ENCODE data around the gene NIPBL.
"Not testable (repeated sequence)": the region's sequence is repeated elsewhere in the genome, so short reads cannot be mapped to it uniquely, and the experiment has no call there.

Gene NIPBL

GRCh38 chr5:36896476-36896875 is 19.9 kb downstream of the NIPBL start:
- H3K27ac ChIP-seq (ENCODE audit: low read depth, low read length) = no peak overlapping the region
- no peaks in the 10 kb centered on the region for H3K27me3 ChIP-seq (ENCODE audit: control insufficient read depth, insufficient read depth, low read length)
- H3K9ac ChIP-seq (ENCODE audit: low read length) = no peak overlapping the region
- no peak overlapping the region for H3K4me3 ChIP-seq (ENCODE audit: low read length)
- peaks cover 8% of the 10 kb centered on the region for H3K4me1 ChIP-seq (ENCODE audit: control insufficient read depth, insufficient read depth, low read length)
- no peaks in the 10 kb centered on the region for H3K36me3 ChIP-seq (ENCODE audit: control insufficient read depth, insufficient read depth, low read length)

GRCh38 chr5:36897616-36898015 is 21.0 kb downstream of the NIPBL start:
- no peaks in the 10 kb centered on the region for H3K36me3 ChIP-seq (ENCODE audit: control insufficient read depth, insufficient read depth, low read length)
- no peak overlapping the region for H3K27ac ChIP-seq (ENCODE audit: low read depth, low read length)
- no peak overlapping the region for H3K9ac ChIP-seq (ENCODE audit: low read length)
- peaks cover 8% of the 10 kb centered on the region for H3K4me1 ChIP-seq (ENCODE audit: control insufficient read depth, insufficient read depth, low read length)
- H3K4me3 ChIP-seq (ENCODE audit: low read length) = no peak overlapping the region
- H3K27me3 ChIP-seq (ENCODE audit: control insufficient read depth, insufficient read depth, low read length) = no peaks in the 10 kb centered on the region

GRCh38 chr5:36899860-36900259 is 23.3 kb downstream of the NIPBL start:
- Histone ChIP-seq H3K36me3 (ENCODE audit: control insufficient read depth, insufficient read depth, low read length) (no peaks in the 10 kb centered on the region), H3K4me1 (ENCODE audit: control insufficient read depth, insufficient read depth, low read length) (peaks cover 8% of the 10 kb centered on the region), H3K27me3 (ENCODE audit: control insufficient read depth, insufficient read depth, low read length) (no peaks in the 10 kb centered on the region), H3K27ac (ENCODE audit: low read depth, low read length) (no peak overlapping the region), H3K4me3 (ENCODE audit: low read length) (no peak overlapping the region), H3K9ac (ENCODE audit: low read length) (no peak overlapping the region)

GRCh38 chr5:36900283-36900682 is 23.7 kb downstream of the NIPBL start:
- peaks cover 8% of the 10 kb centered on the region for H3K4me1 ChIP-seq (ENCODE audit: control insufficient read depth, insufficient read depth, low read length)
- no peak overlapping the region for H3K27ac ChIP-seq (ENCODE audit: low read depth, low read length)
- H3K36me3 ChIP-seq (ENCODE audit: control insufficient read depth, insufficient read depth, low read length) = no peaks in the 10 kb centered on the region
- no peak overlapping the region for H3K9ac ChIP-seq (ENCODE audit: low read length)
- no peaks in the 10 kb centered on the region for H3K27me3 ChIP-seq (ENCODE audit: control insufficient read depth, insufficient read depth, low read length)
- no peak overlapping the region for H3K4me3 ChIP-seq (ENCODE audit: low read length)

GRCh38 chr5:36901077-36901476 is 24.5 kb downstream of the NIPBL start:
- not testable (repeated sequence) for H3K4me1 ChIP-seq (ENCODE audit: control insufficient read depth, insufficient read depth, low read length); H3K9ac ChIP-seq (ENCODE audit: low read length); H3K36me3 ChIP-seq (ENCODE audit: control insufficient read depth, insufficient read depth, low read length); H3K4me3 ChIP-seq (ENCODE audit: low read length); H3K27me3 ChIP-seq (ENCODE audit: control insufficient read depth, insufficient read depth, low read length); H3K27ac ChIP-seq (ENCODE audit: low read depth, low read length)

GRCh38 chr5:36901856-36902255 is 25.3 kb downstream of the NIPBL start:
- Histone ChIP-seq H3K36me3 (ENCODE audit: control insufficient read depth, insufficient read depth, low read length) (no peaks in the 10 kb centered on the region), H3K27me3 (ENCODE audit: control insufficient read depth, insufficient read depth, low read length) (no peaks in the 10 kb centered on the region), H3K9ac (ENCODE audit: low read length) (no peak overlapping the region), H3K27ac (ENCODE audit: low read depth, low read length) (no peak overlapping the region), H3K4me3 (ENCODE audit: low read length) (no peak overlapping the region), H3K4me1 (ENCODE audit: control insufficient read depth, insufficient read depth, low read length) (peaks cover 8% of the 10 kb centered on the region)

GRCh38 chr5:36902353-36902752 is 25.8 kb downstream of the NIPBL start:
- H3K4me1 ChIP-seq (ENCODE audit: control insufficient read depth, insufficient read depth, low read length) = peaks cover 8% of the 10 kb centered on the region
- H3K9ac ChIP-seq (ENCODE audit: low read length) = no peak overlapping the region
- no peak overlapping the region for H3K27ac ChIP-seq (ENCODE audit: low read depth, low read length)
- H3K4me3 ChIP-seq (ENCODE audit: low read length) = no peak overlapping the region
- H3K27me3 ChIP-seq (ENCODE audit: control insufficient read depth, insufficient read depth, low read length) = no peaks in the 10 kb centered on the region
- H3K36me3 ChIP-seq (ENCODE audit: control insufficient read depth, insufficient read depth, low read length) = no peaks in the 10 kb centered on the region

GRCh38 chr5:36904677-36905076 is 28.1 kb downstream of the NIPBL start:
- Histone ChIP-seq H3K9ac (ENCODE audit: low read length) (no peak overlapping the region), H3K4me1 (ENCODE audit: control insufficient read depth, insufficient read depth, low read length) (peaks cover 10% of the 10 kb centered on the region), H3K4me3 (ENCODE audit: low read length) (no peak overlapping the region), H3K36me3 (ENCODE audit: control insufficient read depth, insufficient read depth, low read length) (no peaks in the 10 kb centered on the region), H3K27ac (ENCODE audit: low read depth, low read length) (no peak overlapping the region), H3K27me3 (ENCODE audit: control insufficient read depth, insufficient read depth, low read length) (no peaks in the 10 kb centered on the region)

GRCh38 chr5:36908544-36909260 is 32.1 kb downstream of the NIPBL start:
- Histone ChIP-seq H3K4me3 (ENCODE audit: low read length) (no peak overlapping the region), H3K9ac (ENCODE audit: low read length) (no peak overlapping the region), H3K36me3 (ENCODE audit: control insufficient read depth, insufficient read depth, low read length) (no peaks in the 10 kb centered on the region), H3K27me3 (ENCODE audit: control insufficient read depth, insufficient read depth, low read length) (no peaks in the 10 kb centered on the region), H3K27ac (ENCODE audit: low read depth, low read length) (no peak overlapping the region), H3K4me1 (ENCODE audit: control insufficient read depth, insufficient read depth, low read length) (peaks cover 7% of the 10 kb centered on the region)

GRCh38 chr5:36915653-36916052 is 39.1 kb downstream of the NIPBL start:
- no peak overlapping the region for H3K9ac ChIP-seq (ENCODE audit: low read length)
- H3K4me3 ChIP-seq (ENCODE audit: low read length) = no peak overlapping the region
- no peaks in the 10 kb centered on the region for H3K4me1 ChIP-seq (ENCODE audit: control insufficient read depth, insufficient read depth, low read length)
- H3K36me3 ChIP-seq (ENCODE audit: control insufficient read depth, insufficient read depth, low read length) = no peaks in the 10 kb centered on the region
- H3K27me3 ChIP-seq (ENCODE audit: control insufficient read depth, insufficient read depth, low read length) = no peaks in the 10 kb centered on the region
- no peak overlapping the region for H3K27ac ChIP-seq (ENCODE audit: low read depth, low read length)

GRCh38 chr5:36916614-36917013 is 40.0 kb downstream of the NIPBL start:
- H3K4me1 ChIP-seq (ENCODE audit: control insufficient read depth, insufficient read depth, low read length); H3K27me3 ChIP-seq (ENCODE audit: control insufficient read depth, insufficient read depth, low read length); H3K4me3 ChIP-seq (ENCODE audit: low read length); H3K9ac ChIP-seq (ENCODE audit: low read length); H3K27ac ChIP-seq (ENCODE audit: low read depth, low read length); H3K36me3 ChIP-seq (ENCODE audit: control insufficient read depth, insufficient read depth, low read length): not testable (repeated sequence)

- H3K36me3 ChIP-seq (ENCODE audit: control insufficient read depth, insufficient read depth, low read length); H3K9ac ChIP-seq (ENCODE audit: low read length); H3K4me3 ChIP-seq (ENCODE audit: low read length); H3K27ac ChIP-seq (ENCODE audit: low read depth, low read length); H3K27me3 ChIP-seq (ENCODE audit: control insufficient read depth, insufficient read depth, low read length); H3K4me1 ChIP-seq (ENCODE audit: control insufficient read depth, insufficient read depth, low read length): not testable (repeated sequence)
Observed at GRCh38 chr5:36917358-36917757, 40.8 kb downstream of the NIPBL start.

GRCh38 chr5:36919238-36919637 is 42.7 kb downstream of the NIPBL start:
- Histone ChIP-seq H3K9ac (ENCODE audit: low read length) (no peak overlapping the region), H3K27me3 (ENCODE audit: control insufficient read depth, insufficient read depth, low read length) (no peaks in the 10 kb centered on the region), H3K4me1 (ENCODE audit: control insufficient read depth, insufficient read depth, low read length) (no peaks in the 10 kb centered on the region), H3K36me3 (ENCODE audit: control insufficient read depth, insufficient read depth, low read length) (no peaks in the 10 kb centered on the region), H3K27ac (ENCODE audit: low read depth, low read length) (no peak overlapping the region), H3K4me3 (ENCODE audit: low read length) (no peak overlapping the region)
